ENCODE data around the gene ELL. TPM values are rescaled to one million over a fixed set of nuclear protein-coding genes. Genes with fewer than 3 reads are reported as not detected.

Gene ELL
- total RNA-seq, 1 donor from 2014 or later: 11.6 TPM

DNA sequence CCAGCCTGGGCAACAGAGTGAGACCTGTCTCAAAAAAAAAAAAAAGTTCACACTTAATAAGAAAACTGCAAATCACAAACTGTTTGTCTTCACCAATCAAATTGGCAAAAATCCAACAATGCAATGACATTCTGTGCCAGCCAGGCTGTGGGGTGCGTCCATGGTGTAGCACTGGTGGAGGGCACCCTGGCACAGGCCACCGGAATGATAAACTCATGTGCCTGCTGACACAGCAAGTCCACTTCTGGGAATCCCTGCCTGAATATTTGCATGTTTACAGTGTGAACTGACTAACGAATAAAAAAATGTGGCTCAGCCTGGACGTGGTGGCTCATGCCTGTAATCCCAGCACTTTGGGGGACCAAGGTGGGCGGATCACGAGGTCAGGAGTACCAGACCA, 122.9 kb downstream of the ELL start:
- Mint-ChIP-seq H3K27me3 (ENCODE audit: unreplicated experiment) (peaks cover 4% of the 10 kb centered on the region), H3K4me1 (ENCODE audit: low read depth, unreplicated experiment) (no peaks in the 10 kb centered on the region), H3K27ac (ENCODE audit: unreplicated experiment) (no peak overlapping the region), H3K4me3 (ENCODE audit: unreplicated experiment) (no peak overlapping the region), H3K36me3 (ENCODE audit: unreplicated experiment) (no peaks in the 10 kb centered on the region), H3K9me3 (ENCODE audit: unreplicated experiment) (no peaks in the 10 kb centered on the region)
- no peak for DNase-seq
- TF ChIP-seq, protein P1, sequence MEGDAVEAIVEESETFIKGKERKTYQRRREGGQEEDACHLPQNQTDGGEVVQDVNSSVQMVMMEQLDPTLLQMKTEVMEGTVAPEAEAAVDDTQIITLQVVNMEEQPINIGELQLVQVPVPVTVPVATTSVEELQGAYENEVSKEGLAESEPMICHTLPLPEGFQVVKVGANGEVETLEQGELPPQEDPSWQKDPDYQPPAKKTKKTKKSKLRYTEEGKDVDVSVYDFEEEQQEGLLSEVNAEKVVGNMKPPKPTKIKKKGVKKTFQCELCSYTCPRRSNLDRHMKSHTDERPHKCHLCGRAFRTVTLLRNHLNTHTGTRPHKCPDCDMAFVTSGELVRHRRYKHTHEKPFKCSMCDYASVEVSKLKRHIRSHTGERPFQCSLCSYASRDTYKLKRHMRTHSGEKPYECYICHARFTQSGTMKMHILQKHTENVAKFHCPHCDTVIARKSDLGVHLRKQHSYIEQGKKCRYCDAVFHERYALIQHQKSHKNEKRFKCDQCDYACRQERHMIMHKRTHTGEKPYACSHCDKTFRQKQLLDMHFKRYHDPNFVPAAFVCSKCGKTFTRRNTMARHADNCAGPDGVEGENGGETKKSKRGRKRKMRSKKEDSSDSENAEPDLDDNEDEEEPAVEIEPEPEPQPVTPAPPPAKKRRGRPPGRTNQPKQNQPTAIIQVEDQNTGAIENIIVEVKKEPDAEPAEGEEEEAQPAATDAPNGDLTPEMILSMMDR (IDR thresholded peaks at IDR 0.05; ENCODE audit: partially characterized antibody, unreplicated experiment): no peak

DNA sequence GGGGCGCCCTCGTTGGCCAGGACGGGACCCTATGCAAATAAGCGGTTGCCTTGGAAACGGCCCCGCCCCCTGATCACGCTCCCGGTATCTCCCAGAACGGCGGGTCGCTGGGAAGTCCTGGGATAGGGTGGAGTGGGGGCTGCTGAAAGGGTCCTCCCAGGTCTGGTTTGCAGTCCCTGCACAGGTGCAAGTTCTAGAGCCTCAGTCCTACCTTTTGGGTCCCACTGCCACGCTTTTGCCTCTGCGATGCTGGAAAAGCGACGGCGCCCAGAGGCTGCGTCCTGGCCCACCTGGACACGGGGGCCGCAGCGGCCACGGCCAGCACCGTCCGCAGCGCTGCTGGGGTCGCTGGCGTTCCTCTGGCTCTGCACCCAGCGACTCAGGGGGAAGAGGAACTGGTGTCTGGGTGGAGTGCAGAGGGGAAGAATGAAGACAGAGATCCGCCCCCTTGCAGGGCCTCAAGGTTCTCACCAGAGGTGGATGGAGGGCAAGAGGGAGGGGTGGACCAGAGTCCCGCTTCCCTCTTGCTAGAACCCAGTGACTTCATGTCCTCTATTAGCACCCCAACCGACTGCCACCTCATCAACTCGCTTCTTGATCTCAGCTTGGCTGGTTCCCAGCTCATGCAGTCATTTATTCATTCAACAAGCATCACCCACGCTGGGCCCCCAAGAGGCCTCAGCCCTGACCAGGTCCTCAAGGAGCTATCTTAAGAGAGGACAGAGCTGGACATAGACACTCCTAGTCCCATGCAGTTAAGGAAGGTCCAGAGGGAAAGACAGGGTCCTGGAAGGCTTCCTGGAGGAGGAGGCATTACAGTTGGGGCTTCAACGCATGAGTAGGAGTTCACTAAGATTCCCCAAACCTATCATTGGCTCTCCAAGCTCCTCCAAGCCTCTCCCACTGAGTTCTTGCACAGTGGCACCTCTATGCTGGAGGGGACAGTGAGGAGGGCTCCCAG, 124.3 kb downstream of the ELL start, which contains the start of gene LRRC25:
Gene LRRC25 (minus strand): TSS at position 381 of the 961 bp plus-strand sequence. CDS start 659 bp downstream, outside the sequence.
- H3K4me1 Mint-ChIP-seq (ENCODE audit: low read depth, unreplicated experiment): no peaks in the 10 kb centered on the region
- H3K9me3 Mint-ChIP-seq (ENCODE audit: unreplicated experiment): no peaks in the 10 kb centered on the region
- H3K4me3 Mint-ChIP-seq (ENCODE audit: unreplicated experiment): no peak within 1 kb of the TSS
- H3K27me3 Mint-ChIP-seq (ENCODE audit: unreplicated experiment): peaks cover 5% of the 10 kb centered on the region
- no peaks in the 10 kb centered on the region for H3K36me3 Mint-ChIP-seq (ENCODE audit: unreplicated experiment)
- TF ChIP-seq, protein P1 (IDR thresholded peaks at IDR 0.05; ENCODE audit: partially characterized antibody, unreplicated experiment): no peak
- no peak within 1 kb of the TSS for H3K27ac Mint-ChIP-seq (ENCODE audit: unreplicated experiment)
- DNase-seq: peak; percentile 46

DNA sequence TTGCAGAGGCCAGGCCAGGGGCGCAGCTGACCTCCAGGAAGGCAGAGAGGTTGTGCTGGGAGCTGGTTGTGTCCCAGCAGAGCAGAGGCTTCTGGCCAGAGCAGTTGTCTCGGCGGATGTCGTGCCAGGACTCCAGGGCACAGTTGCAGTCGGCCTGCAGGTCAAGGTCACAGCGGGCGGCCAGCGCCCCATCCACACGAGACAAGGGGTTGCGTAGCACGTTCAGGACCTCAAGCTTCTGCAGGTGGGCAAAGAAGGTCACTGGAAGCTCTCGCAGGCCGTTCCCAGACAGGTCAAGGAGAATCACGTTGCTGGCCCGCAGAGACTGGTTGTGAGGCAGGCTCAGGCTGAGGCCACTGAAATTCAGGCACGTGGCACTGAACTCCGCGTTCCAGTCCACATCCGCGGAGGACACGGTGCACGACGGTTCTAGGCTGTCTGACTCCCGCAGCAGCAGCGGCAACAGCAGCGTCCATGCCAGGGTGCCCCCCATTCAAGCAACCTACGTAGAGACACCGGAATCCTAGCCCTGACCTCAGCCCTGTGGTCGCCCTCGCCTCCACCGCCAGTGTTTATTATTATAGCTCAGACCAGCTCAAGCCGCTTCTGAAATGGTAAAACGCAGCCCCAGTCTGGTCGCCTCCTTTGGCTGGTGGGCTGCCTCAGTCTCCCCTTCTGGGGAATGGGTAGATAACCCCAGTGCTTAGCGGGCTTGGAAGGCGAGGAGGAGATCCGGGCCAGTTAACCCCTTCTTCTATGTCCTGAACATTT, 125.2 kb downstream of the ELL start:
- H3K27me3 Mint-ChIP-seq (ENCODE audit: unreplicated experiment): peaks cover 3% of the 10 kb centered on the region
- TF ChIP-seq, protein P1 (IDR thresholded peaks at IDR 0.05; ENCODE audit: partially characterized antibody, unreplicated experiment): no peak
- H3K4me3 Mint-ChIP-seq (ENCODE audit: unreplicated experiment): no peak overlapping the region
- H3K36me3 Mint-ChIP-seq (ENCODE audit: unreplicated experiment): no peaks in the 10 kb centered on the region
- DNase-seq: no peak
- H3K4me1 Mint-ChIP-seq (ENCODE audit: low read depth, unreplicated experiment): no peaks in the 10 kb centered on the region
- no peak overlapping the region for H3K27ac Mint-ChIP-seq (ENCODE audit: unreplicated experiment)
- no peaks in the 10 kb centered on the region for H3K9me3 Mint-ChIP-seq (ENCODE audit: unreplicated experiment)

DNA sequence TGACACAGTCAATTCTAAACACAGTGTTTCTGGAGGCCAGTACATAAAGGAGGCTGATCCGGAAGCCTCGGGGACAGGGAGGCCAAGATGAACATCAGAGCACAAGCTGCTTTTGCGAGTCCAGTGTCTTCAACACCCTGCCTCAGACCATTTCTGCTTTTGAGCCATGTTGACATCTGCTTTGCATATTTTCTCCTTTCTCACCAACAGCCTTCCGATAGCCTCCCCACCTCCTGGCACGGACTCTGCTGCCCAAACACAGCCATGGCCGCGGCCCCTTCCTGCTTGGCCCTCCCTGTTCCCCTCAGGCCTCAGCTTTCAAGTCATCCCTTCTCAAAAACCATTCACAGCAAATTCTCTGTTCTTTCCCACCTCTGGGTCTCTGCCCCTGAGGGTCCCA, 128.0 kb downstream of the ELL start:
- TF ChIP-seq, protein P1 (IDR thresholded peaks at IDR 0.05; ENCODE audit: partially characterized antibody, unreplicated experiment): no peak
- Mint-ChIP-seq H3K27ac (ENCODE audit: unreplicated experiment) (no peak overlapping the region), H3K36me3 (ENCODE audit: unreplicated experiment) (no peaks in the 10 kb centered on the region), H3K4me1 (ENCODE audit: low read depth, unreplicated experiment) (no peaks in the 10 kb centered on the region), H3K27me3 (ENCODE audit: unreplicated experiment) (peaks cover 8% of the 10 kb centered on the region), H3K9me3 (ENCODE audit: unreplicated experiment) (peaks cover 1% of the 10 kb centered on the region), H3K4me3 (ENCODE audit: unreplicated experiment) (no peak overlapping the region)
- no peak for DNase-seq

Data from glutamatergic neuron (in vitro differentiated cells).